GM19438 (cell line): Measurements from ENCODE around the gene VWA3A.
"Not testable (repeated sequence)": the region's sequence is repeated elsewhere in the genome, so short reads cannot be mapped to it uniquely, and the experiment has no call there.

Source experiments
- ATAC-seq: cut with Tn5 transposase; IDR thresholded peaks from one replicate; pipeline ENCODE4 v1.9.1; 2021; ENCODE audit warnings: low read depth; ENCODE audit not compliant: unreplicated experiment

Gene VWA3A

GRCh38 chr16:22132801-22133200 is 40.5 kb downstream of the VWA3A start:
- ATAC-seq = no peak

DNA sequence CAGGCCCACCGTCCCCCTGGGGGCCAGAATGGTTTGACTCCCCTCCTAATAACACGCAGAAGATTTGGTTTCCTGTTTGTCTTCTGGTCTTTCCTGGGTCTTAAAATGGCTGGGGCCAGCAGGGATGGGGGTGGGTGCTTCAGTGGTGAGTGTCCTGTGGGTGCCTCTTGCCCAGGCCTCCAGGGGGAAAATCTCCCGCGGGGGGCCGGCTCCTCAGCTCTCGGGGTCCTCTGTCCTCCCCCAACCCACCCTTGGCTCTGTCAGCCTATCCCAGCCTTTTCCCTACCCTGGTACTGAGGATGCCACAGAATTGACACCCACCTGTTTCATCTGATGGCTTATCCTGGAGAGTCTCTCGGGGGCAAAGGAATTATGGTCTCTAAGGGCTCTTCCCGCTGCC is 46.1 kb downstream of the VWA3A start:
- no peak for ATAC-seq

GRCh38 chr16:22139008-22139407 is 46.7 kb downstream of the VWA3A start:
- ATAC-seq = no peak

DNA sequence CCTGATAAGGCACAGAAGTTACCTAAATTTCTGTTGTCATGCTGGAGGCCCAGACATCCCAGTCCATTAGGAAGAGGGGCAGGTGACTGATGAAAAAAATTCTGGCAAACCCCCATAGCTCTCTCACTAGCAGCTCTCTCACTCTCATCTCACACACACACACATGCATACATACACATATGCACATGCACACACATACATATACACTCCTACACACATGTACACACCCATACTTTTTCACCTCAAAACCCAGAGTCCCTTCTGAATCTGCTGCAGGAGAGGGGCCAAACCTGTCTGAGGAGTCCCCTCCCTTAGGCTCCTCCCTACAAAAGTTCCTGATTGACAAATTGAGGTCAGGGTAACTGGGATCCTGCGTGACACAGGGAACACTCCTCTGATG is 47.4 kb downstream of the VWA3A start:
- ATAC-seq = no peak

GRCh38 chr16:22141767-22142166 is 49.4 kb downstream of the VWA3A start:
- no peak for ATAC-seq

DNA sequence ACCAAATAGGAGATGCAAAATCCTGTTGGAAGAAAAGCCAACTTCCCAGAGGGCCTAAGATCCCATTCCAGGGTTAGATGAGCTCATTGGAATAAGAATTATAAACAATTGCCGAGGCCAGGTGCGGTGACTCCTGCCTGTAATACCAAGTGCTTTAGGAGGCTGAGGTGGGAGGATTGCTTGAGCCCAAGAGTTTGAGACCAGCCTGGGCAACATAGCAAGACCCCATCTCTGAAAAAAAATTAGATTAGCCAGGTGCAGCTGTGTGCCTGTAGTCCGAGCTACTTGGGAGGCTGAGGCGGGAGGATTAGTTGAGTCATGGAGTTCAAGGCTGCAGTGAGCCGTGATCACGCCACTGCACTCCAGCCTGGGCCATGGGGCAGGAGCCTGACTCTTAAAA is 52.2 kb downstream of the VWA3A start:
- no peak for ATAC-seq

GRCh38 chr16:22147853-22148252 is 55.5 kb downstream of the VWA3A start:
- no peak for ATAC-seq

- no peak for ATAC-seq
Measured at GRCh38 chr16:22151246-22151998, 59.1 kb downstream of the VWA3A start.

DNA sequence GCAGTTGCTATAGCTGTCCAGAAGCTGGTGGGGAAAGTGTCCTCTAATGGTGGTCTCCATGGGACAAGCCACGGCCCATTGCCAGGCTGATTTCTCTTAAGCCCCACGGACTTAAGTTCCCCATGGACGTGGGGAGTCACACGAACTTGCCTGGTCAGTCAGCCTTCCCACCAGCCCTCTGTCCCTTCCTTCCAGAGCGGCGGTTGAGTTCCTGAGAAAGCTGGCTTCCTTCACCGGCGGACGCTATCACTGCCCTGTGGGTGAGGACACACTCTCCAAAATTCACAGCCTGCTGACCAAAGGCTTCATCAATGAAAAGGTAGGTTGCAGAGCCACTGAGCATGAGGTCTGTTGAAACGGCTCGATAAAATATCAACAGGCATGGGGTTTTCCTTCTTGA is 60.0 kb downstream of the VWA3A start:
- no peak for ATAC-seq

DNA sequence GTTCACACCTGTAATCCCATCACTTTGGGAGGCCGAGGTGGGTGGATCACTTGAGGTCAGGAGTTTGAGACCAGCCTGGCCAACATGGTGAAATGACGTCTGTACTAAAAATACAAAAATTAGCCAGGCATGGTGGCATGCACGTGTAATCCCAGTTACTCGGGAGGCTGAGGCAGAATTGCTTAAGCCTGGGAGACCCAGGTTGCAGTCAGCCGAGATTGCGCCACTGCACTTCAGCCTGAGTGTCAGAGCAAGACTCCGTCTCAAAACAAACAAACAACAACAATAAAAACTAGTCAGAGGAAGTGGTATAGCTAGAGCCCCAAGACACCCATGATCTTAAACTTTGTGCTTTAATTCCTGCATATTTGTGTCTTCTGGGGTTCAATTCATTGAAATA is 60.7 kb downstream of the VWA3A start:
- not testable (repeated sequence) for ATAC-seq

GRCh38 chr16:22161401-22161800 is 69.1 kb downstream of the VWA3A start:
- ATAC-seq = no peak

GRCh38 chr16:22161999-22162655 is 69.8 kb downstream of the VWA3A start, which contains the start of gene SDR42E2:
SDR42E2 (plus strand) TSS chr16:22162506; CDS start chr16:22165583, 3,077 bp downstream.
- no peak for ATAC-seq

DNA sequence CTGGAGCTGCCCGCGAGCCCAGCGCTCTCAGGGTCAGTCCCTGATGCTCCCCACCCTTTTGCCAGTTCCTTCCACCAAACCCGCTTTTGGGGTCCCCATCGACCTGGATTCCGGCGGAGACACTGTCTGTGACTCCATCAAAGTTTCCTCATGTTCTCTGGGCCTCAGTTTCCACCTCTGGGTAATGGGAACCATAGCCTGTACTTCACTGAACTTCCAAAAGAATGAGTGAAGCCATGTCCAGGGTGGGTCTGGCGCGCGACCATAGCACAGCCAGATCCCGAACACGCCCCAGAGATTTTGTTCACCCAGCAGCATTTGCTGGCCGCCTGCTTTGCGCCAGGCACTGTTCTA is 70.3 kb downstream of the VWA3A start:
- ATAC-seq = no peak

GRCh38 chr16:22163806-22164205 is 71.5 kb downstream of the VWA3A start:
- no peak for ATAC-seq

GRCh38 chr16:22164482-22164881 is 72.1 kb downstream of the VWA3A start:
- ATAC-seq = no peak

DNA sequence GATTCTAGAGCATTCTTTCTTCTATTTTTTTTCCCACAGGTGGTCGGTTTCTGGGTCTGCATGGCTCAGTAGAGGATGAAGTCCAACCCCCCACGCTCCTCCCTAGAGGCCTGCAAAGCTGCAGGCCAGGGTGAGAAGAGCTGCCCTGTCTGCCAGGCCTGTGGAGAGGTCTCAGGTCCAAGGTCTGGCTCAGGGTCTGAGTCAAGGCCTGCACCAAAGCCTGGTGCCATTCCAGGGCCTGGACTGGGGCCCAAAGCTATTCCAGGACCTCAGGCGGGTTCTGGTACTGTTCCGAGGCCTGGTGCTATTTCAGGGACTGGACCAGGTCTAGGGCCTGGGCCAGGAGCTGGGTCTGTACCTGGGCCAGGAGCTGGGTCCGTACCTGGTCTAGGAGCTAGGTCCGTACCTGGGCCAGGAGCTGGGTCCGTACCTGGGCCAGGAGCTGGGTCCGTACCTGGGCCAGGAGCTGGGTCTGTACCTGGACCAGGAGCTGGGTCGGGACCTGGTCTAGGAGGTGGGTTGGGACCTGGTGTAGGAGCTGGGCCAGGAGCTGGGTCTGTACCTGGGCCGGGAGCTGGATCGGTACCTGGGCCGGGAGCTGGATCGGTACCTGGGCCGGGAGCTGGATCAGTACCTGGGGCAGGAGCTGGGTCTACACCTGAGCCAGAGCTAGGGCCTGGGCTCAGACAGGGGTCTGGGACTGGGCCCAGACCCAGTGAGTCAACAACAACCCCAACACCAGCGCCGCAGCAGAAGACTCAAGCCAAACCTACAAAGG is 73.4 kb downstream of the VWA3A start:
- ATAC-seq = no peak

DNA sequence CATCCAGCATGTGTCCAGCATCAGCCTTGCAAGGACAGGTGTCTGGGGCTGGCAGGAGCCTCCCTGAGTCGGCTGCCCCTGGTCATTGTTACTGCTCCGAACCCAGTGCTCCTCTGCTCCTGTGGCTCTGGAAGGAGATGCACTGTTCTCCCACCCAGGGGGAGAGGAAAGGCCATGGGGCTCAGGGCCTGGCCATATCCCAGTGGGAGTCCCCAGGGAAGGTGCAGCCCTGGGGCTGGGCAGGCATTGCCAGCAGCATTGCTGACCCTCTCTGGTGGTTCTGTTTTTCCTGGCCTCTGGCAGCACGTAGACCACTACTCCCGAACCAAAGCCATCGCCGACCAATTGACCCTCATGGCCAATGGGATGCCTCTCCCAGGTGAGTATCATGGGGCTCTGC is 79.6 kb downstream of the VWA3A start:
- ATAC-seq = no peak

DNA sequence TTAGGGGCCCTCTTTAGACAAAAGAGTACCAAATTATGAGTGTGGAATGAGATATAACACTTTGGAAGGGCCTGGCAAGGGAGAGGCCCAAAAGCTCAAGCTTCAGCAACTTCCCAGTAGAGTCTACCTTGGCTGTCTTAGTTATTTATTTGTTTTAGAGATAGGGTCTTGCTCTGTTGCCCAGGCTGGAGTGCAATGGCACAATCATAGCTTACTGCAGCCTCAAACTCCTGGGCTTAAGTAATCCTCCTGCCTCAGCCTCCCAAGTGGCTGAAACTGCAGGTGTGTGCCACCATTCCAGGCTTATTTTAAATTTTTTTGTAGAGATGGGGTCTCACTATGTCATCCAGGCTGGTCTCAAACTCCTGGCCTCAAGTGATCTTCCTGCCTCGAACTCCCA is 80.3 kb downstream of the VWA3A start:
- not testable (repeated sequence) for ATAC-seq

DNA sequence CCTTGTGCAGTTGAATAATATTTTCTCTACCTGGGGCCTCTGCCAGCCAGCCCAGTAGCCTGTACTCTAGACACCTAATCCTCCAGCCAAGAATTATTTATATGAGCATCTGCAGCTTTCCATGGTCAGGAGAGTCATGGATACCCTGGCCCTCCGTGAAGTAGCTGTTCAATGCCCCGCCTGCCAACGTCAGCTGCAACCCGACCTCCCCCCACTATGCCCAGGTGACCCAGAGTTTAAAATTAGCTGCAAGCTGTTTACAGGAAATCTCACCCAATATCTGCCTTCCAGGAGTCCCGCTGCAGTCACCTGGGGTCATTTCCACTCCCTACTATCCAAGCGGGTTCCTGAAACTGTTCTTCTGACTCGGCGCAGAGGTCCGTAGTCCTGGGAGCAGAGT is 82.3 kb downstream of the VWA3A start:
- no peak for ATAC-seq

DNA sequence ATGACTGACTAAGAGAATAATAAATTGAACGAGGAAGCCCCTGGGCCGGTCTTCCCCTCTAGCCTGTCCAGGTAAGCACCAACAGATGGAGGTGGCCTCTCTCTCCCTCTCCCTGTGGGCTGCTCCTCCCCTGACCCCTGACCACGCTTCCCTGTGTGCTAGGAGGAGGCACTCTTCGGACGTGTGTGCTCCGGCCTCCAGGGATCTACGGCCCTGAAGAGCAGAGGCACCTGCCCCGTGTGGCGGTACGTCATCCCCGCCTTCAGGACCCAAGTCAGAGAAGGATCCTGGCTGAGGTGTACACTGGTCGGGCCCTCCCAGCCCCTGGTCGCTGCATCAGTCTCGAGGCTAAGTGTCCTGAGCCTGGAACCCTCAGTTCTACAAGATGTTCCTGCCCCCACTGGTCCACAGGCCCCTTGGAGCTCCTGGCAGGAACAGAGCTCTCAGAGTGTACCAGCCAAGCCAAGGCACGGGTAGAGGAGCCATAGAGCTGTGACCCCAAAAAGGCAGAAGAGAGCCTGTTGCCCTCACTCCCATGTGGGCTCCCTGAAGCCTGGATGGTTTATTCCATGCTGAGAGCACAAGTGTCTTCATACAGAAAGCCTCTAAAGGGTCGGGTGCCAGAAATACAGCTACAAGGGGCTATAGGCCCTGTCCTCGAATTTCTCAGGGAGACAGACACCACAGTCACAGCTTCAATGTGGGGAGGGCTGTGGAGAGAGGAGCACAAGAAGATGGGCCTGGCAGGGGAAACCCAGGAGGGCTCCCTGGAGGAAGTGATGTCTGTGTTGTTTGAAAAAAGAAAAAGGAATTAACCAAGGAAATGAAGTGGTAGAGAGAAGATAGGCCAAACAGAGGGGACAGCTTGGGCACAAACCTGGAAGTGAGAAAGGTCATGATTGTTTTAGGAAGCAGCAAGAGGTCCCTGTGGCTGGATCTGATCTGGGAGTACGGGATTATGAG is 85.9 kb downstream of the VWA3A start:
- ATAC-seq = no peak
